Keratinocyte (primary cell): ENCODE data around the gene HACD1. TPM values are rescaled to one million over a fixed set of nuclear protein-coding genes. Genes with fewer than 3 reads are reported as not detected.

Experiments used
- DNase-seq: peaks from one replicate; pipeline ENCODE4 v3.0.0-alpha.2; 2011; ENCODE audit warnings: low read depth, missing footprints, low spot score
- FAIRE-seq: peaks from 2 replicates; lab custom pipeline; 2011; peaks lifted over from hg19 to GRCh38; lab: Jason Lieb, UNC
- H2AFZ ChIP-seq: 2 replicates; pipeline ENCODE4 v1.6.0; 2012; ENCODE audit warnings: low read length, control low read depth, inconsistent platforms; ENCODE audit not compliant: control insufficient read depth
- H3K27ac ChIP-seq: 2 replicates; pipeline ENCODE4 v1.5.1; 2011; ENCODE audit warnings: low read length; ENCODE audit not compliant: control insufficient read depth, insufficient read depth
- H3K27me3 ChIP-seq: 3 replicates; pipeline ENCODE4 v1.6.0; 2011; ENCODE audit warnings: low read length; ENCODE audit not compliant: control insufficient read depth, insufficient read depth; ENCODE audit errors: extremely low read depth
- H3K36me3 ChIP-seq, 2 experiments: 2 replicates in 1 of 2; 3 replicates in 1 of 2; pipeline ENCODE4 v1.5.1; 2011; ENCODE audit warnings: low read length in 2 of 2, mild to moderate bottlenecking in 1 of 2; ENCODE audit not compliant: control insufficient read depth in 2 of 2, insufficient read depth in 2 of 2; ENCODE audit errors: extremely low read depth in 1 of 2
- H3K4me1 ChIP-seq: 3 replicates; pipeline ENCODE4 v1.5.1; 2011; ENCODE audit warnings: low read length; ENCODE audit not compliant: control insufficient read depth, insufficient read depth; ENCODE audit errors: extremely low read depth
- H3K4me2 ChIP-seq: 3 replicates; pipeline ENCODE4 v1.6.0; 2011; ENCODE audit warnings: low read depth, low read length; ENCODE audit not compliant: control insufficient read depth, insufficient read depth; ENCODE audit errors: extremely low read depth
- H3K4me3 ChIP-seq, 3 experiments: fragments of 200-600 bp in 1 of 3; sonication (generic) in 1 of 3; 2 replicates in 2 of 3; 3 replicates in 1 of 3; pipeline ENCODE4 v1.5.1; 2011 to 2016; ENCODE audit warnings: low read length in 3 of 3, mild to moderate bottlenecking in 3 of 3, control low read depth in 2 of 3, inconsistent platforms in 1 of 3, low read depth in 1 of 3, mixed read lengths in 1 of 3, mixed run types in 1 of 3, moderate library complexity in 1 of 3; ENCODE audit not compliant: control insufficient read depth in 2 of 3, insufficient read depth in 2 of 3; ENCODE audit errors: extremely low read depth in 1 of 3
- H3K79me2 ChIP-seq: 2 replicates; pipeline ENCODE4 v1.6.0; 2012; ENCODE audit warnings: low read length; ENCODE audit not compliant: control insufficient read depth, insufficient read depth
- H3K9ac ChIP-seq: 3 replicates; pipeline ENCODE4 v1.6.0; 2011; ENCODE audit warnings: low read length; ENCODE audit not compliant: control insufficient read depth, insufficient read depth; ENCODE audit errors: extremely low read depth
- H3K9me1 ChIP-seq: 3 replicates; pipeline ENCODE4 v1.6.0; 2011; ENCODE audit warnings: low read length; ENCODE audit not compliant: control insufficient read depth, insufficient read depth; ENCODE audit errors: extremely low read depth
- H3K9me3 ChIP-seq: 2 replicates; pipeline ENCODE4 v1.5.1; 2012; ENCODE audit warnings: low read depth, low read length; ENCODE audit not compliant: control insufficient read depth
- H4K20me1 ChIP-seq: 3 replicates; pipeline ENCODE4 v1.6.0; 2011; ENCODE audit warnings: low read length; ENCODE audit not compliant: control insufficient read depth, insufficient read depth; ENCODE audit errors: extremely low read depth
- EZH2 ChIP-seq: IDR thresholded peaks from one replicate; pipeline ENCODE4 v1.6.1; 2012; ENCODE audit warnings: inconsistent platforms, mild to moderate bottlenecking, low read length, moderate library complexity
- dilution Hi-C: fragments of 300-500 bp; cut with MboI; formaldehyde crosslinking; loops from one replicate; pipeline ENCODE4 v1.7.0; 2020; ENCODE audit warnings: low sequenced_read_pairs; ENCODE audit not compliant: extremely low pct_ligation_motif_present
- polyA plus RNA-seq, 5 experiments: library from polyadenylated mRNA; depleted of rRNA in 3 of 5; stranded (reverse) in 3 of 5; stranded (forward) in 1 of 5; unstranded in 1 of 5; fragments of >200 nt; gene quantifications; 1 replicate in 1 of 5; 2 replicates in 3 of 5; 3 replicates in 1 of 5; pipeline versions ENCODE4 v1.2.1 to v1.2.3, GENCODE V29; 2011 to 2012; ENCODE audit warnings: missing spikeins in 2 of 5, low read depth in 1 of 5, low replicate concordance in 1 of 5
- TF ChIP-seq, protein P1 (sequence below), 3 experiments: IDR thresholded peaks in 1 of 3; conservative IDR thresholded peaks in 1 of 3; optimal IDR thresholded peaks in 1 of 3; 2 replicates in 2 of 3; 3 replicates in 1 of 3; pipeline versions ENCODE3 to v1.5.1; 2011; ENCODE audit warnings: low read length in 3 of 3, mild to moderate bottlenecking in 3 of 3, moderate library complexity in 2 of 3, control low read depth in 1 of 3, inconsistent platforms in 1 of 3; ENCODE audit not compliant: insufficient read depth in 2 of 3; ENCODE audit errors: extremely low read depth in 1 of 3

HACD1 gene
- polyA plus RNA-seq, 1 donor (not counting 4 experiments of a cell fraction or from before 2014, with no cell fraction given) = 46.3 TPM

DNA sequence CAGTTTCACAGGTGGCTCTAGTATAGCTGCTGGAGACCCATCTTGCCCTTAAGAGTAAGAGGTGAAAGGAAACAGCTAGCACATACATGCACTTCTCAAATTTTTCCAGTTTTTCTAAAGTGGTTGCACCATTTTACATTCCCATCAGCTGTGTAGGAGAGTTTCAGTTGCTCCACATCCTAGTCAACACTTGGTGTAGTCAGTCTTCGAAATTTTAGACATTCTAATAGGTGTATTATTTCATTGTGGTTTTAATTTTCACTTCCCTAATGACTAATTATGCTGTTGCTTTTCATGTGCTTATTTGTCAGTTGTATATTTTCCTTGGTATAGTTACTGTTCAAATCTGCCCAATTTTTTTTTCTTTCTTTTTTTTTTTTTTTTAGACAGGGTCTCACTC lies 9.5 kb upstream of the HACD1 start:
- H3K4me2 ChIP-seq = no peak overlapping the region
- TF ChIP-seq, protein P1, sequence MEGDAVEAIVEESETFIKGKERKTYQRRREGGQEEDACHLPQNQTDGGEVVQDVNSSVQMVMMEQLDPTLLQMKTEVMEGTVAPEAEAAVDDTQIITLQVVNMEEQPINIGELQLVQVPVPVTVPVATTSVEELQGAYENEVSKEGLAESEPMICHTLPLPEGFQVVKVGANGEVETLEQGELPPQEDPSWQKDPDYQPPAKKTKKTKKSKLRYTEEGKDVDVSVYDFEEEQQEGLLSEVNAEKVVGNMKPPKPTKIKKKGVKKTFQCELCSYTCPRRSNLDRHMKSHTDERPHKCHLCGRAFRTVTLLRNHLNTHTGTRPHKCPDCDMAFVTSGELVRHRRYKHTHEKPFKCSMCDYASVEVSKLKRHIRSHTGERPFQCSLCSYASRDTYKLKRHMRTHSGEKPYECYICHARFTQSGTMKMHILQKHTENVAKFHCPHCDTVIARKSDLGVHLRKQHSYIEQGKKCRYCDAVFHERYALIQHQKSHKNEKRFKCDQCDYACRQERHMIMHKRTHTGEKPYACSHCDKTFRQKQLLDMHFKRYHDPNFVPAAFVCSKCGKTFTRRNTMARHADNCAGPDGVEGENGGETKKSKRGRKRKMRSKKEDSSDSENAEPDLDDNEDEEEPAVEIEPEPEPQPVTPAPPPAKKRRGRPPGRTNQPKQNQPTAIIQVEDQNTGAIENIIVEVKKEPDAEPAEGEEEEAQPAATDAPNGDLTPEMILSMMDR (optimal IDR thresholded peaks at IDR 0.05 in 1 of 3, IDR thresholded peaks at IDR 0.05 in 1 of 3, conservative IDR thresholded peaks at IDR 0.05 in 1 of 3; ENCODE audit: extremely low read depth in 1 of 3, insufficient read depth in 2 of 3, low read length in 3 of 3) = no peak
- no peak for TF ChIP-seq EZH2
- H4K20me1 ChIP-seq = no peaks in the 10 kb centered on the region
- no peak overlapping the region for H3K4me3 ChIP-seq
- no peak overlapping the region for H3K27ac ChIP-seq
- no peak overlapping the region for H3K9ac ChIP-seq
- H3K79me2 ChIP-seq = no peaks in the 10 kb centered on the region
- no peaks in the 10 kb centered on the region for H3K9me1 ChIP-seq
- dilution Hi-C loops = no loop called here
- H3K27me3 ChIP-seq = no peaks in the 10 kb centered on the region
- no peak for FAIRE-seq
- no peaks in the 10 kb centered on the region for H3K9me3 ChIP-seq
- no peaks in the 10 kb centered on the region for H3K4me1 ChIP-seq
- no peaks in the 10 kb centered on the region for H3K36me3 ChIP-seq
- H2AFZ ChIP-seq = no peak overlapping the region
- DNase-seq = no peak

DNA sequence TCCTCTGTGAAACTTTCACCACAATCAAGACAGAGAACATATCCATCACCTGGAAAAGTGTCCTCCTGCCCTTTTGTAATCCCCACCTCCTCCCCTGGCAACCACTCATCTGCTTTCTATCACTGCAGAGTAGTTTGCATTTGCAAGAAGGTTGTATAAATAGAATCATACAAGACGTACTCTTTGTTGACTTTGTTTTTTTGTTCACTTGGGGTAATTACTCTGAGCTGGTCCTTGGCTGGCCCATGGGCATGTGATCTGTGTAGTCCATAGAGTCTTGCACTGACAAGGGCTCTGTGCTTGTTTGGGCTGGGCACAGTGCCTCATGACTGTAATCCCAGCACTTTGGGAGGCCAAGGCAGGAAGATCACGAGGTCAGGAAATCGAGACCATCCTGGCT lies 7.8 kb upstream of the HACD1 start:
- dilution Hi-C loops = no loop called here
- H3K4me3 ChIP-seq = no peak overlapping the region
- TF ChIP-seq, protein P1 (optimal IDR thresholded peaks at IDR 0.05 in 1 of 3, IDR thresholded peaks at IDR 0.05 in 1 of 3, conservative IDR thresholded peaks at IDR 0.05 in 1 of 3; ENCODE audit: extremely low read depth in 1 of 3, insufficient read depth in 2 of 3, low read length in 3 of 3) = no peak
- TF ChIP-seq EZH2 = no peak
- H3K4me1 ChIP-seq = no peaks in the 10 kb centered on the region
- no peaks in the 10 kb centered on the region for H3K36me3 ChIP-seq
- DNase-seq (no peak), FAIRE-seq (no peak)
- no peaks in the 10 kb centered on the region for H3K9me1 ChIP-seq
- no peak overlapping the region for H3K4me2 ChIP-seq
- no peak overlapping the region for H3K27ac ChIP-seq
- no peak overlapping the region for H3K9ac ChIP-seq
- no peaks in the 10 kb centered on the region for H3K27me3 ChIP-seq
- no peaks in the 10 kb centered on the region for H3K9me3 ChIP-seq
- H2AFZ ChIP-seq = no peak overlapping the region
- H3K79me2 ChIP-seq = no peaks in the 10 kb centered on the region
- no peaks in the 10 kb centered on the region for H4K20me1 ChIP-seq
